Measurements from ENCODE around the gene HPCAL1. TPM values are rescaled to one million over a fixed set of nuclear protein-coding genes. Genes with fewer than 3 reads are reported as not detected.

Gene HPCAL1
- total and polyA plus RNA-seq, 2 of the 8 experiments (the other 6 are each of a cell fraction or from before 2014, with no cell fraction given): 5.8 to 8.6 TPM

GRCh38 chr2:10388954-10389560, 86.4 kb downstream of the HPCAL1 start (continued):
- TF ChIP-seq CHD7 (IDR thresholded peaks at IDR 0.05; ENCODE audit: insufficient replicate concordance, low read length): no peak
- TF ChIP-seq EP300 (IDR thresholded peaks at IDR 0.05; ENCODE audit: borderline replicate concordance in 1 of 2, low read depth in 2 of 2, low read length in 2 of 2): no peak
- TF ChIP-seq ASH2L (IDR thresholded peaks at IDR 0.05; ENCODE audit: low read length): no peak
- no peak for TF ChIP-seq EGR1 (IDR thresholded peaks at IDR 0.05; ENCODE audit: borderline replicate concordance, low read depth, low read length)
- no peak for TF ChIP-seq SAP30 (IDR thresholded peaks at IDR 0.05; ENCODE audit: insufficient read depth, insufficient replicate concordance, low read length)
